ENCODE measurements around the gene JPT1.

Gene JPT1

DNA sequence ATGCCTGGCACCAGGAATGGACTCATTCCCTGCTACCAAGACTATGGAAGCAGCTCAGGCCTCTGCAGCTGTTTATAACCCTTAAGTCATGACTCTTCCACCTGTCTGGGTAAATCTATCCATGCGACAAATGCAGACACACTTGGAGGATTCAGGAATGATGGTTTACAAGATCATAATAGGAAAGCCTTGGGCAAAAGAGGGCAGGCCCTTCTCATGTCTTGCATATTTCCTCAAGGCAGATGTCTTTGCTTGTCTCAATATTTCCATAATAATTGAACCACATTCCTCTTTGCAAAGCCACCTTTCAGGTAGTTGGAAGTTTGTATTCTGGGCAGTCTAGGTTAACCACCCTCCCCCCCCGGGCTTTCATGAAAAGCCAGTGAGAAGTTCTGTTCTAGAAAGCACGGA is 884 bp upstream of the JPT1 start:
- no peak overlapping the region; the same call in 1 of the 2 replicates for H3K4me3 ChIP-seq (ENCODE audit: low read depth, low read length)
- TF ChIP-seq, protein P1, sequence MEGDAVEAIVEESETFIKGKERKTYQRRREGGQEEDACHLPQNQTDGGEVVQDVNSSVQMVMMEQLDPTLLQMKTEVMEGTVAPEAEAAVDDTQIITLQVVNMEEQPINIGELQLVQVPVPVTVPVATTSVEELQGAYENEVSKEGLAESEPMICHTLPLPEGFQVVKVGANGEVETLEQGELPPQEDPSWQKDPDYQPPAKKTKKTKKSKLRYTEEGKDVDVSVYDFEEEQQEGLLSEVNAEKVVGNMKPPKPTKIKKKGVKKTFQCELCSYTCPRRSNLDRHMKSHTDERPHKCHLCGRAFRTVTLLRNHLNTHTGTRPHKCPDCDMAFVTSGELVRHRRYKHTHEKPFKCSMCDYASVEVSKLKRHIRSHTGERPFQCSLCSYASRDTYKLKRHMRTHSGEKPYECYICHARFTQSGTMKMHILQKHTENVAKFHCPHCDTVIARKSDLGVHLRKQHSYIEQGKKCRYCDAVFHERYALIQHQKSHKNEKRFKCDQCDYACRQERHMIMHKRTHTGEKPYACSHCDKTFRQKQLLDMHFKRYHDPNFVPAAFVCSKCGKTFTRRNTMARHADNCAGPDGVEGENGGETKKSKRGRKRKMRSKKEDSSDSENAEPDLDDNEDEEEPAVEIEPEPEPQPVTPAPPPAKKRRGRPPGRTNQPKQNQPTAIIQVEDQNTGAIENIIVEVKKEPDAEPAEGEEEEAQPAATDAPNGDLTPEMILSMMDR (IDR thresholded peaks at IDR 0.05; ENCODE audit: low read depth, low read length, missing control alignments) = no peak
- no peak for DNase-seq (ENCODE audit: low read depth)

DNA sequence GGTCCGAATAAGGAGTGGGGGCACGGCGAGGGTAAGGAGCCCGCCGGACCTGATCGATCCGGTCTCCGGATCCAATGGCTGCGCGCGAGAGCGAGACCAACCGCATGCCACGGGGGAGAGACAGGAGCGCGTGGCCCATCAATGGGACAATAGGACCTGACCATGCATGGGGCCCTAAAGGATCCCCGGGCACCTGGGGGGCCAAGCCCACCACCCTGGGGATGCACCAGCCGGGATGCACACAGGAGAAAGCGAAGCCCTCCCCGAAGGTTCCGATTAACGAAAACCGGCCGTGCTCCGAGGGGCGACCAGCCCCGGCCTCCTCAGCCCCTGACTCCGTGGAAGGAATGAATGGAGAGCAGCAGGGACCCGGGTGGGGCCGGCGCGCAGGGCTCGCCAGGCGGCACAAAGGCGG is 525 bp downstream of the JPT1 start:
- no peak for DNase-seq (ENCODE audit: low read depth)
- H3K4me3 ChIP-seq (ENCODE audit: low read depth, low read length) = peak overlapping the region; percentile 100
- TF ChIP-seq, protein P1 (IDR thresholded peaks at IDR 0.05; ENCODE audit: low read depth, low read length, missing control alignments) = no peak

DNA sequence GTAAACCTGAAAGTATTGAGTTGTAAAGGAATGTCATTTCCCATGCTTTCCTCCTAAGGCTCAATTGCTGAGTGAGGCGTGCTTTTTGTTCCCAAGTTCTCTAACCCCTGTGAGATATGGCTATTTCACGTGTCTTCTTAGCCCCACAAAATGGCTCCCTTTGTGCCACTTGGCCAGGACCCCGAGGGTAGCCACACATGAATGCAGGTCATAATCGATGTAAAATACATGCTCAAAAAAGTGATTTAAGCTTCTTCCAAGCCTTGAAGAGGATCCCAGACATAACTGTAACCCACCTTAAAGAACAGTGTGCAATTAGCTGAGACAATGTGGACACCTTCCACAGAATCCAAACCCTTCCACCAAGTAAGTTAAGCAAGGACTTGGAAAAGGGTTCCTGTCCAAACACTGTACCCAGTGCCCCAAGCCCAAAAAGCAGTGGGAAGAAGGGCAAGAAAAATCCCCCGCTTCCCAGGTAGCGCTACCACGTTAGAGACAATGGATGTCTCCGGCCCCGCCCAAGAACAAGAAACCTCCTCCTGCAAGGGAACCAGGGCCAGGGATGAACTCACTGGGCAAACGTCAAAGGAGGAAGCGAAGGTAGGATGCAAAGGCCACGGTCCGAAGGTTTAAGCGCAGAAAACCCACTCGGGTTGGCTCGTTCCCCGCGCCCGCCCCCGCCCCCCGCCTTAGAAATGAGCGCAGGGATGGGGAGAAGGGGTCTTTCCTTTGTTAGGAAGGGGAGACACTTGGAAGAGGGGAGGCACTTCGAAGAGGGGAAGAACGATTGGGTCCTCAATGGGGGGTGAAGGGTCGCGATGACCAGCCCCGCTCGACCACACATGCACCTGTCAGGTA is 1.2 kb downstream of the JPT1 start:
- no peak for DNase-seq (ENCODE audit: low read depth)
- peak overlapping the region; percentile 100 for H3K4me3 ChIP-seq (ENCODE audit: low read depth, low read length)
- TF ChIP-seq, protein P1 (IDR thresholded peaks at IDR 0.05; ENCODE audit: low read depth, low read length, missing control alignments) = no peak

DNA sequence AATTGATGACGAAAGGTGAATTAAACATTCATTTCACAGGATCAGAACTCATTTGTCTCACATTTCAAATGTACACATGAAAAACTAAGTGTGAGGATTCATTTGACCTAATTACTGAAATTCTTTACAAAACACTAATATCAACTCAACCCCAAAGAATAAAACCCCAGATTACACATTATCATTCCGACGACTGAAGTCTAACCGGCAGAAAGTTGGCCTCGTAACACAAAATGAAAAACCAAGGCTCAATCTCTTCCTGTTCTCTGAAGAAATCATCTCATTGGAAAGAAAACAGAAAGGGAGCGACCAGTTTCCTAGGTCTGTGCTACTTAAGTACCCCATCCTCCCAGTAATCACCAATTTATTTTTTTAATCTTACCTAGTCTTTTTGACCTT is 1.8 kb downstream of the JPT1 start:
- no peak for DNase-seq (ENCODE audit: low read depth)
- H3K4me3 ChIP-seq (ENCODE audit: low read depth, low read length) = peak overlapping the region; percentile 100
- TF ChIP-seq, protein P1 (IDR thresholded peaks at IDR 0.05; ENCODE audit: low read depth, low read length, missing control alignments) = no peak

DNA sequence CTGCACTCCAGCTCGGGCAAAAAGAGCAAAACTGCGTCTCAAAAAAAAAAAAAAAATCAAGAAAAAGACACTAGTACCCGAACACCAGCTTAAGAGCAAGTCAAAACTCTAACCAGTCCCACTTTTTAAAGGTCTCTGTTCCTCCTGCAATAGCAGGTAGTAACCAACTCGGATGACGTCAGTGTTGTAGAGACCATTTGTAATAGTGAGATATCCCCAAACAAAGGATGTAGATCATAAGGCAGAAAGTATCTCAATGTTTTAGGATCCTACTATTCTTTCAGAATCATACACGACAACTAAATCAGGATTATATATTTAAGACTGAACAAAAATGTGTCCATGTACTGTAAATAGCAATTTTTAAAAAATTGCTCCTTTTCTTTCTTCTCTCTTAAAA is 2.4 kb downstream of the JPT1 start:
- peak; percentile 31 for DNase-seq (ENCODE audit: low read depth)
- TF ChIP-seq, protein P1 (IDR thresholded peaks at IDR 0.05; ENCODE audit: low read depth, low read length, missing control alignments) = no peak
- H3K4me3 ChIP-seq (ENCODE audit: low read depth, low read length) = peak overlapping the region; percentile 100; the same call in 1 of the 2 replicates

DNA sequence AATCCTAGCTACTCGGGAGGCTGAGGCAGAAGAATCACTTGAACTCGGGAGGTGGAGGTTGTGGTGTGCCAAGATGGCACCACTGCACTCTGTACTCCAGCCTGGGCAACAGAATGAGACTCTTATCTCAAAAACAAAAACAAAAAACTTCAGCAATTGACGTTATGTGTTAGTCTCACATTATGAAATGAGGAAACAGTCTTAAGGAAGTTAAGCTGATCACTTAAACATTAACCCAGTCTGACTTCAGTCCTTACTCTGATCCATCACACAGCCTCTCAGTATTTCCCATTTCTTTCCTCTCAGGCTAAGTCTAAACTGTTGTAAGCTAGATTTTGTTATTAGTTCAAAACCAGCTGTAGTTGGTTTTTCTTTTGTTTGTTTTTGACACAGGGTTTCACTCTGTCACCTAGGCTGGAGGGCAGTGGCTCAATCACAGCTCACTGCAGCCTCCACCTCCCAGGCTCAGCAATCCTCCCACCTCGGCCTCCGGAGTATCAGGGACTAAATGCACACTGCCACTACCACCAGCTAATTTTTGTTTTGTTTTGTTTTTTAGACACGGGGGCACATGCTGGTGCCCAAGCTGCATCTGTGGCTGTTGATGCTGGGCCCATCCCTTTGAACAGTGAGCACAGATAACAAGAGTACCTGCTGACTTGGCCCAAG is 6.3 kb downstream of the JPT1 start:
- no peak for DNase-seq (ENCODE audit: low read depth)
- TF ChIP-seq, protein P1 (IDR thresholded peaks at IDR 0.05; ENCODE audit: low read depth, low read length, missing control alignments) = no peak
- no peak overlapping the region for H3K4me3 ChIP-seq (ENCODE audit: low read depth, low read length)

All from GM12864 (cell line).